Measurements from ENCODE around the gene ASB3. TPM values are rescaled to one million over a fixed set of nuclear protein-coding genes. Genes with fewer than 3 reads are reported as not detected.

The ASB3 gene
- total and polyA plus RNA-seq, 9 donors, result 9.6 to 24.8 (median 19.0) TPM

DNA sequence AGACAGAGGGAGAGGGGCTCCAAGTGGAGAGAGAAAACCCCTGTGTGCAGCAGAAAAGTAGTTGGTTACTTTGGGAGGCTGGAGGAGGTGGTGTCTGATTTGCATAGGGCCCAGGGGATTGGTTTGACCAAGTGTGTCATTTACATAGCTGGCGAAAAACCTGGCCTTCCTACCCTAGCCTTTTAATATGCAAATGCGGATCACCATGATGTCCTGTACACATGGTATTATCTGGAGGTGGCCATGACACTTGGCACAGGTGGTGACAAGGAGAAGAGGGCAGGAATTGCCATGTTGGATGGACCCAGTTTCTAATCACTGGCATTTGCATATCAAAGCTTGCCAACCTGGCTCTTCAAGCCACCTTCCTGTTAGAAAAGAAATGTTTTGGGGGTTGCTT, 140.0 kb downstream of the ASB3 start:
- H3K27ac ChIP-seq, result no peak overlapping the region
- 95 to 96% (median 96%) methylated on average over 2 of the region's 2 CpGs for WGBS, 3 donors
- intact Hi-C loops (cut with DNase I), result no loop called here

DNA sequence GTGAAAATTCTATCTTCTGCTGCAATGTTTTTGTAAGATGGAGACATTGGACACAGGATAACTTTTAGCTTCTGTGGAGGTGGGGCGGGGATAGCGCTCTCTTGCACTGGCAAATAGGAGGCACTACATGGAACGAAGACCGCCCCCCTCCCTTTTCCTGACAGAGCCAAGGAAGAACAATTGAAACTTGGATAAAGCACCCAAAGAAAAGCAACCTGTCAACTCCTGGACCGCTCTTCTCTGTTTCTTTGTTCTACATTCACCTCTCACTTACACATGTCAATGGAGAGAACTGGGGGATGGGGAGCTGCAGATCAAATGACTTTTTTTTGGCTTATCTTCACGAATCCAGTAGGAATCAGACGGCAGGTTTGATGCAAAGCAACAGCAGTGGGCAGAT, 145.5 kb downstream of the ASB3 start:
- no peaks in the 10 kb centered on the region for H3K9me3 ChIP-seq
- no peak overlapping the region for H3K27ac ChIP-seq
- intact Hi-C loops (cut with DNase I), result no loop called here
- no peaks in the 10 kb centered on the region for H3K36me3 ChIP-seq
- WGBS, 3 donors, result 75 to 79% (median 77%) methylated on average over 7 of the region's 7 CpGs
- no peak for DNase-seq
- TF ChIP-seq POLR2A (IDR thresholded peaks at IDR 0.05), result no peak
- TF ChIP-seq, protein P1, sequence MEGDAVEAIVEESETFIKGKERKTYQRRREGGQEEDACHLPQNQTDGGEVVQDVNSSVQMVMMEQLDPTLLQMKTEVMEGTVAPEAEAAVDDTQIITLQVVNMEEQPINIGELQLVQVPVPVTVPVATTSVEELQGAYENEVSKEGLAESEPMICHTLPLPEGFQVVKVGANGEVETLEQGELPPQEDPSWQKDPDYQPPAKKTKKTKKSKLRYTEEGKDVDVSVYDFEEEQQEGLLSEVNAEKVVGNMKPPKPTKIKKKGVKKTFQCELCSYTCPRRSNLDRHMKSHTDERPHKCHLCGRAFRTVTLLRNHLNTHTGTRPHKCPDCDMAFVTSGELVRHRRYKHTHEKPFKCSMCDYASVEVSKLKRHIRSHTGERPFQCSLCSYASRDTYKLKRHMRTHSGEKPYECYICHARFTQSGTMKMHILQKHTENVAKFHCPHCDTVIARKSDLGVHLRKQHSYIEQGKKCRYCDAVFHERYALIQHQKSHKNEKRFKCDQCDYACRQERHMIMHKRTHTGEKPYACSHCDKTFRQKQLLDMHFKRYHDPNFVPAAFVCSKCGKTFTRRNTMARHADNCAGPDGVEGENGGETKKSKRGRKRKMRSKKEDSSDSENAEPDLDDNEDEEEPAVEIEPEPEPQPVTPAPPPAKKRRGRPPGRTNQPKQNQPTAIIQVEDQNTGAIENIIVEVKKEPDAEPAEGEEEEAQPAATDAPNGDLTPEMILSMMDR (IDR thresholded peaks at IDR 0.05), result no peak
- no peak for TF ChIP-seq EP300 (IDR thresholded peaks at IDR 0.05)
- no peaks in the 10 kb centered on the region for H3K4me1 ChIP-seq (ENCODE audit: insufficient read depth)
- H3K4me3 ChIP-seq, result no peak overlapping the region
- H3K27me3 ChIP-seq, result no peaks in the 10 kb centered on the region

More for the DNA sequence above, 140.0 kb downstream of the ASB3 start:
- no peaks in the 10 kb centered on the region for H3K27me3 ChIP-seq
- TF ChIP-seq EP300 (IDR thresholded peaks at IDR 0.05) (no peak), POLR2A (IDR thresholded peaks at IDR 0.05) (no peak)
- TF ChIP-seq, protein P1 (IDR thresholded peaks at IDR 0.05), result no peak
- H3K9me3 ChIP-seq, result no peaks in the 10 kb centered on the region
- H3K36me3 ChIP-seq, result no peaks in the 10 kb centered on the region
- H3K4me1 ChIP-seq (ENCODE audit: insufficient read depth), result no peaks in the 10 kb centered on the region
- H3K4me3 ChIP-seq, result no peak overlapping the region
- no peak for DNase-seq

DNA sequence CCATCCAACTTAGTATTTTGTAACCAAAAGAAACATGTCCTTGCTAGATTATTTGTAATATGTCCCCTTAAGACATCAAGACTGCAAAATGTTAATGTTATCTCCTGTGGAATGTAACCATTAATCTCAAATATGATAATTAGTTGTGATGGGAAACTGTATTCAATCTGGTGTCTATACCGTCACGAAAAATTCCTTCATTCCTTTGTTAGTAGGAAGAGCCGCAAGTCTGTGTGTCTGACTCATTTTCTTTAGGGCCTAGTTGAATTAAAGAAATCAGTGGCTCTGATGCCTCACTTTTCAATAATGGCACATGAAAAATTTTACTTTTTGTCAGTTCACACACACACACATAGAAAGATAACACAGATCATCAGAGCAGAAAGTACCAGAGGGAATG, 146.3 kb downstream of the ASB3 start:
- intact Hi-C loops (cut with DNase I), result no loop called here
- WGBS, 3 donors, result 74 to 80% (median 80%) methylated on average over 3 of the region's 3 CpGs
- no peak for DNase-seq
- TF ChIP-seq POLR2A (IDR thresholded peaks at IDR 0.05) (no peak), EP300 (IDR thresholded peaks at IDR 0.05) (no peak)
- TF ChIP-seq, protein P1 (IDR thresholded peaks at IDR 0.05), result no peak
- H3K27me3 ChIP-seq, result no peaks in the 10 kb centered on the region
- no peaks in the 10 kb centered on the region for H3K9me3 ChIP-seq
- H3K4me3 ChIP-seq, result no peak overlapping the region
- H3K27ac ChIP-seq, result no peak overlapping the region
- H3K36me3 ChIP-seq, result no peaks in the 10 kb centered on the region
- H3K4me1 ChIP-seq (ENCODE audit: insufficient read depth), result no peaks in the 10 kb centered on the region

DNA sequence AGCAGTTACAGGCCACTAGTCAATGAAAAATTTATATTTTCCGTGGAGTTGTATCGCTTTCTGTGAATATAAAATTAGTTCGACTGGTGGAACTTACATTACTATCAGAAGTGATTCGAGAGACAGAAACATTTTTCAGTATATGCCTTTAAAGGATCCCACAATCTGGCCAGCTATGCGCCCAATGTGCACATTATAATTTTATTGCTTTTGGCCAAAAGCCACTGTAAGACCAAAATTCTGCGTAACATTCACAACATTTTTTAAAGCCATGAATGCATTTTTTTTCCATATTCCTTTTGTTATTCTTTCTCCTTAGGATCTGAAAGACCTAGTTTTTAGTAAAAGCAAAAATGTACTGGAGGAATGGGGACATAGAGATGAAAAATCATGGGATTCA, 150.2 kb downstream of the ASB3 start:
- intact Hi-C loops (cut with DNase I), result no loop called here
- Histone ChIP-seq H3K36me3 (no peaks in the 10 kb centered on the region), H3K4me3 (no peak overlapping the region), H3K27ac (no peak overlapping the region), H3K9me3 (no peaks in the 10 kb centered on the region), H3K27me3 (no peaks in the 10 kb centered on the region), H3K4me1 (ENCODE audit: insufficient read depth) (no peaks in the 10 kb centered on the region)
- 63 to 74% (median 72%) methylated on average over 6 of the region's 6 CpGs for WGBS, 3 donors
- TF ChIP-seq EP300 (IDR thresholded peaks at IDR 0.05), result no peak
- no peak for TF ChIP-seq POLR2A (IDR thresholded peaks at IDR 0.05)
- TF ChIP-seq, protein P1 (IDR thresholded peaks at IDR 0.05), result no peak
- no peak for DNase-seq

Data from ovary (tissue), 9 donors.